ENCODE data around the gene HERPUD1.

- TF ChIP-seq KLF9 (tag by site-specific recombination; IDR thresholded peaks at IDR 0.05; ENCODE audit: low read depth) = no peak
- TF ChIP-seq CTCF (tag by site-specific recombination; IDR thresholded peaks at IDR 0.05) = no peak
- TF ChIP-seq IKZF3 (tag by site-specific recombination; IDR thresholded peaks at IDR 0.05) = no peak
- TF ChIP-seq ZNF112 (tag by site-specific recombination; IDR thresholded peaks at IDR 0.05) = no peak
- no peak for TF ChIP-seq ZNF341 (tag by site-specific recombination; IDR thresholded peaks at IDR 0.05; ENCODE audit: low read depth)
- no peak for TF ChIP-seq MEIS1 (CRISPR knock-in tag; IDR thresholded peaks at IDR 0.05; ENCODE audit: borderline replicate concordance)
- no peak for TF ChIP-seq BCL11A (tag by site-specific recombination; IDR thresholded peaks at IDR 0.05; ENCODE audit: low read depth)
- no peak for TF ChIP-seq ZBTB26 (tag by site-specific recombination; optimal IDR thresholded peaks at IDR 0.05)
- TF ChIP-seq ZNF645 (tag by site-specific recombination; IDR thresholded peaks at IDR 0.05) = no peak
- TF ChIP-seq ZNF274 (IDR thresholded peaks at IDR 0.05; ENCODE audit: low read length) = no peak
- no peak for TF ChIP-seq ZNF274 (tag by site-specific recombination; IDR thresholded peaks at IDR 0.05; ENCODE audit: borderline replicate concordance)
- no peak for TF ChIP-seq MZF1 (tag by site-specific recombination; IDR thresholded peaks at IDR 0.05; ENCODE audit: borderline replicate concordance)
- TF ChIP-seq ZNF23 (tag by site-specific recombination; IDR thresholded peaks at IDR 0.05; ENCODE audit: borderline replicate concordance) = no peak
Measured at GRCh38 chr16:56977216-56977615, 45.3 kb downstream of the HERPUD1 start.

All from HEK293 (cell line).